Neural cell (in vitro differentiated cells): ENCODE results near the gene MBD6.

Experiments
- EP300 ChIP-seq: fragments of 450-650 bp; conservative IDR thresholded peaks from 2 replicates; pipeline ENCODE4 v1.6.1; 2014; ENCODE audit warnings: antibody characterized with exemption, mild to moderate bottlenecking, moderate library complexity; ENCODE audit not compliant: poor library complexity, severe bottlenecking
- EZH2 ChIP-seq: fragments of 200-600, 300-800 bp; shearing (Covaris generic), sonication (generic); IDR thresholded peaks from 2 replicates; pipeline ENCODE4 v1.6.1; 2014; ENCODE audit warnings: antibody characterized with exemption, low read length, borderline replicate concordance, mild to moderate bottlenecking; ENCODE audit not compliant: insufficient read depth, poor library complexity, severe bottlenecking
- MXI1 ChIP-seq: fragments of 450-650 bp; conservative IDR thresholded peaks from 2 replicates; pipeline ENCODE4 v1.6.1; 2014; ENCODE audit warnings: antibody characterized with exemption, mild to moderate bottlenecking; ENCODE audit not compliant: poor library complexity, severe bottlenecking
- POLR2AphosphoS5 ChIP-seq: IDR thresholded peaks from 2 replicates; pipeline ENCODE4 v1.6.1; 2012
- RAD21 ChIP-seq: fragments of 450-650 bp; conservative IDR thresholded peaks from 2 replicates; pipeline ENCODE4 v1.6.1; 2014; ENCODE audit warnings: antibody characterized with exemption, mild to moderate bottlenecking, moderate library complexity
- SMC3 ChIP-seq: fragments of 450-650 bp; conservative IDR thresholded peaks from 2 replicates; pipeline ENCODE4 v1.6.1; 2014; ENCODE audit warnings: antibody characterized with exemption, mild to moderate bottlenecking, moderate library complexity; ENCODE audit not compliant: poor library complexity
- TAF1 ChIP-seq: IDR thresholded peaks from 2 replicates; pipeline ENCODE4 v1.6.1; 2012; ENCODE audit warnings: low read depth
- TF ChIP-seq, protein P1 (sequence below): fragments of 450-650 bp; IDR thresholded peaks from 2 replicates; pipeline ENCODE4 v1.5.1; 2014; ENCODE audit warnings: antibody characterized with exemption, mild to moderate bottlenecking, moderate library complexity; ENCODE audit not compliant: poor library complexity, severe bottlenecking
- TF ChIP-seq, protein P2 (sequence below): IDR thresholded peaks from 2 replicates; pipeline ENCODE4 v1.6.1; 2012; ENCODE audit warnings: borderline replicate concordance

DNA sequence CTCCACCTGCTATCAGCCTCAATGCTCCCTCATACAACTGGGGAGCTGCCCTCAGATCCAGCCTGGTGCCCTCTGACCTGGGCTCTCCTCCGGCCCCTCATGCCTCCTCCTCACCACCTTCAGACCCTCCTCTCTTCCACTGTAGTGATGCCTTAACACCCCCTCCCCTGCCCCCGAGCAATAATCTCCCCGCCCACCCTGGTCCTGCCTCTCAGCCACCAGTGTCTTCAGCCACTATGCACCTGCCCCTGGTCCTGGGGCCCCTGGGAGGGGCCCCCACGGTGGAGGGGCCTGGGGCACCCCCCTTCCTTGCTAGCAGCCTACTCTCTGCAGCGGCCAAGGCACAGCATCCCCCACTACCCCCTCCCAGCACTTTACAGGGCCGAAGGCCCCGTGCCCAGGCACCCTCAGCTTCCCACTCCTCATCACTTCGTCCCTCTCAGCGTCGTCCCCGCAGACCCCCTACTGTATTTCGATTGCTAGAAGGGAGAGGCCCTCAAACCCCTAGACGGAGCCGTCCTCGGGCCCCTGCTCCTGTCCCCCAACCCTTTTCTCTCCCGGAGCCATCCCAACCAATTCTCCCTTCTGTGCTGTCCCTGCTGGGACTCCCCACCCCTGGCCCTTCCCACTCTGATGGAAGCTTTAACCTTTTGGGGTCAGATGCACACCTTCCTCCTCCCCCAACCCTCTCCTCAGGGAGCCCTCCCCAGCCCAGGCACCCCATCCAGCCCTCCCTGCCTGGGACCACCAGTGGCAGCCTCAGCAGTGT is 3.2 kb downstream of the MBD6 start:
- TF ChIP-seq, protein P1, sequence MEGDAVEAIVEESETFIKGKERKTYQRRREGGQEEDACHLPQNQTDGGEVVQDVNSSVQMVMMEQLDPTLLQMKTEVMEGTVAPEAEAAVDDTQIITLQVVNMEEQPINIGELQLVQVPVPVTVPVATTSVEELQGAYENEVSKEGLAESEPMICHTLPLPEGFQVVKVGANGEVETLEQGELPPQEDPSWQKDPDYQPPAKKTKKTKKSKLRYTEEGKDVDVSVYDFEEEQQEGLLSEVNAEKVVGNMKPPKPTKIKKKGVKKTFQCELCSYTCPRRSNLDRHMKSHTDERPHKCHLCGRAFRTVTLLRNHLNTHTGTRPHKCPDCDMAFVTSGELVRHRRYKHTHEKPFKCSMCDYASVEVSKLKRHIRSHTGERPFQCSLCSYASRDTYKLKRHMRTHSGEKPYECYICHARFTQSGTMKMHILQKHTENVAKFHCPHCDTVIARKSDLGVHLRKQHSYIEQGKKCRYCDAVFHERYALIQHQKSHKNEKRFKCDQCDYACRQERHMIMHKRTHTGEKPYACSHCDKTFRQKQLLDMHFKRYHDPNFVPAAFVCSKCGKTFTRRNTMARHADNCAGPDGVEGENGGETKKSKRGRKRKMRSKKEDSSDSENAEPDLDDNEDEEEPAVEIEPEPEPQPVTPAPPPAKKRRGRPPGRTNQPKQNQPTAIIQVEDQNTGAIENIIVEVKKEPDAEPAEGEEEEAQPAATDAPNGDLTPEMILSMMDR = no peak
- TF ChIP-seq, protein P2, sequence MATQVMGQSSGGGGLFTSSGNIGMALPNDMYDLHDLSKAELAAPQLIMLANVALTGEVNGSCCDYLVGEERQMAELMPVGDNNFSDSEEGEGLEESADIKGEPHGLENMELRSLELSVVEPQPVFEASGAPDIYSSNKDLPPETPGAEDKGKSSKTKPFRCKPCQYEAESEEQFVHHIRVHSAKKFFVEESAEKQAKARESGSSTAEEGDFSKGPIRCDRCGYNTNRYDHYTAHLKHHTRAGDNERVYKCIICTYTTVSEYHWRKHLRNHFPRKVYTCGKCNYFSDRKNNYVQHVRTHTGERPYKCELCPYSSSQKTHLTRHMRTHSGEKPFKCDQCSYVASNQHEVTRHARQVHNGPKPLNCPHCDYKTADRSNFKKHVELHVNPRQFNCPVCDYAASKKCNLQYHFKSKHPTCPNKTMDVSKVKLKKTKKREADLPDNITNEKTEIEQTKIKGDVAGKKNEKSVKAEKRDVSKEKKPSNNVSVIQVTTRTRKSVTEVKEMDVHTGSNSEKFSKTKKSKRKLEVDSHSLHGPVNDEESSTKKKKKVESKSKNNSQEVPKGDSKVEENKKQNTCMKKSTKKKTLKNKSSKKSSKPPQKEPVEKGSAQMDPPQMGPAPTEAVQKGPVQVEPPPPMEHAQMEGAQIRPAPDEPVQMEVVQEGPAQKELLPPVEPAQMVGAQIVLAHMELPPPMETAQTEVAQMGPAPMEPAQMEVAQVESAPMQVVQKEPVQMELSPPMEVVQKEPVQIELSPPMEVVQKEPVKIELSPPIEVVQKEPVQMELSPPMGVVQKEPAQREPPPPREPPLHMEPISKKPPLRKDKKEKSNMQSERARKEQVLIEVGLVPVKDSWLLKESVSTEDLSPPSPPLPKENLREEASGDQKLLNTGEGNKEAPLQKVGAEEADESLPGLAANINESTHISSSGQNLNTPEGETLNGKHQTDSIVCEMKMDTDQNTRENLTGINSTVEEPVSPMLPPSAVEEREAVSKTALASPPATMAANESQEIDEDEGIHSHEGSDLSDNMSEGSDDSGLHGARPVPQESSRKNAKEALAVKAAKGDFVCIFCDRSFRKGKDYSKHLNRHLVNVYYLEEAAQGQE = no peak
- TF ChIP-seq RAD21 = no peak
- no peak for TF ChIP-seq EZH2
- TF ChIP-seq SMC3 = no peak
- TF ChIP-seq EP300 = no peak
- no peak for TF ChIP-seq POLR2AphosphoS5
- no peak for TF ChIP-seq TAF1
- no peak for TF ChIP-seq MXI1
